Esophagus mucosa (tissue), 1 donor: Measurements from ENCODE around the gene NIPAL1. TPM values are rescaled to one million over a fixed set of nuclear protein-coding genes. Genes with fewer than 3 reads are reported as not detected.

Experiments
- ATAC-seq: fragments of 200-7000 bp; cut with Tn5 transposase; one replicate; pipeline ENCODE4 v1.9.1; 2020
- total RNA-seq: library from RNA; stranded (reverse); gene quantifications from one replicate; pipeline ENCODE4 v1.2.4, GENCODE V29; 2023
- donor health status: DM: yes; HTN: yes; CAD: no.

Gene NIPAL1
- total RNA-seq, 1 donor from 2014 or later: 44.2 TPM

DNA sequence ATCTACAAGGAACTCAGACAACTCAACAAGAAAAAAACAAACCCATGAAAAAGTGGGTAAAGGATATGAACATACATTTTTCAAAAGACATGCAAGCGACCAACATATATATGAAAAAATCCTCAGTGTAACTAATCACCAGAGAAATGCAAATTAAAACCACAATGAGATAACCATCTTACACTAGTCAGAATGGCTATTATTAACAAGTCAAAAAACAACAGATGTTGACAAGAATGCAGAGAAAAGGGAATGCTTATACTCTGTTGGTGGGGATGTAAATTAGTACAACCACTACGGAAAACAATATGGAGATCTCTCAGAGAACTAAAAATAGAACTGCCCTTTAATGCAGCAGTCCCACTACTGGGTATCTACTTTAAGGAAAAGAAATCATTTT is 12.1 kb downstream of the NIPAL1 start:
- ATAC-seq: no peak

DNA sequence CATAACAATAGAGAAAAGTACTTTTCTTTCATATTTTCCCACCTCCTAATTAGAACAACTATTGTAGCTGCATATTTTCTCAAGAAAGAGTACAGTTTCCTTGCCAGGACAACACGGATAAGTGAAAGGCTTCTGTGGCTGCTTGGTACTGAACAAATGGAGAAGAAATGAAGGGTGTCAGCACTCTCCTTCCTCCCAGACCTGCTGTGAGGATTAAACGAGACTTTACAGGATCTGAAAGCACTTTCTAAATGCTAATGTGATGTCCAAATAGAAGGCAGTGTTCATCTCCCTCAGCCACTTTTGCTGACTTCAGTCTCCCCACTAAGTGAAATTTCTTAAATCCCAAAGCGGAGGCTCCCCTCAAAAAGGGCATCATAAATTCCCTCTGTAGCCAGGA is 13.9 kb downstream of the NIPAL1 start:
- ATAC-seq: no peak

GRCh38 chr4:48031802-48032525 is 15.4 kb downstream of the NIPAL1 start:
- ATAC-seq: no peak

DNA sequence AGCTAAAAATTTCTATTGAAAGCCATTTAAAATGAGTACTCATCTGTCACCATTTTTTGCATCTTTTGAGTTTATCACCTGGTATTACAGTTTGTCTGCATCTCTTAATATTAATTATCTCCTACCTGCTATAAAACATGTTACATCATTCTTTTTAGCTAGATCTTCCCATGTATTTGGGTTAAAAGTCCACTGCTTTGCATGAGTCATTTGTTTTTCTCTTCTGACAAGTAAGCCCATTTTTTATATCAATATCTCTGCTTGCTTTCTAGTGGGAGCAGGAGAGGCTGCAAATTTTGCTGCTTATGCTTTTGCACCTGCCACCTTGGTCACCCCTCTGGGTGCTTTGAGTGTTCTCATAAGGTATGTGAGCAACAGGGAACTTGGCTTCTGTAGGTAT is 16.1 kb downstream of the NIPAL1 start:
- no peak for ATAC-seq

GRCh38 chr4:48033412-48033811 is 16.8 kb downstream of the NIPAL1 start:
- ATAC-seq: no peak

GRCh38 chr4:48033825-48034413 is 17.3 kb downstream of the NIPAL1 start:
- ATAC-seq: peak; percentile 77

DNA sequence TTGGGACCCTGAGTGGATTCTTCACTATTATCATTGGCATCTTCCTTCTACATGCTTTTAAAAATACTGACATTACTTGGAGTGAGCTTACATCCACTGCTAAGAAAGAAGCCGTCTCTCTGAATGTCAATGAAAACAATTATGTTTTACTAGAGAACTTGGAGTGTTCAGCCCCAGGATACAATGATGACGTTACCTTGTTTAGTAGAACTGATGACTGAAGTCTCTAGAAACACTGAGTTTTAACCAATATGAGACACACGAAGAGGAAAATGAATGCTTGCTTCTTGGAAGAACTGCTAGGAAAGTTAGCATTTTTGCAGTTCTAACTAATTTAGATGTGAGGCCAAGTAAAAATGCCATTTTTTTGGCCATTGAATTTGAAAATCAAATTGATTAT is 19.4 kb downstream of the NIPAL1 start:
- no peak for ATAC-seq

GRCh38 chr4:48037117-48037462 is 20.5 kb downstream of the NIPAL1 start:
- ATAC-seq: no peak

- no peak for ATAC-seq
These were observed 22.1 kb downstream of the NIPAL1 start for GRCh38 chr4:48038666-48039065.

GRCh38 chr4:48039561-48039960 is 23.0 kb downstream of the NIPAL1 start:
- ATAC-seq: no peak

DNA sequence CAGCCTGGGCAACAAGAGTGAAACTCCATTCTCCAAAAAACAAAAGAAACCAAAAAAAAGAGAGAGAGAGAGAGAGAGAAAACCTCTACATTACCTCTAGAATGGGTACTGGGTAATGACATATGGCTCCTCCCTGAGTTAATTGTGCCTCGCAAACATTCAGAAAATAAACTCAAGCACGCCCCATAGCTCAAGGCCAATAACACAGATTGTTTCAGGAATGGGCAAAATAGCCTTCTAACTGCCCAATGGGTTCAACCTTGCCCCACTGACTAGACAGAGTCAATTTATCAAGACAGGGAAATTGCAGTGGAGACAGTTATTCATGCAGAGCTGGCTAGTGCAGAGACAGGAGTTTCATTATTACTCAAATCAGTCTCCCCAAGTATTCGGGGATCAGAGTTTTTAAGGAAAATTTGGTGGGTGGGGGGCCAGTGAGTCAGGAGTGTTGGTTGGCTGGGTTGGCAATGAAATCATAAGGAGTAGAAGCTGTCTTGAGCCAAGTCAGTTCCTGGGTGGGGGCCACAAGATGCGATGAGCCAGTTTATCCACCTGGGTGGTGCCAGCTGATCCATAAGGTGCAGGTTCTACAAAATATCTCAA is 25.1 kb downstream of the NIPAL1 start:
- ATAC-seq: no peak

DNA sequence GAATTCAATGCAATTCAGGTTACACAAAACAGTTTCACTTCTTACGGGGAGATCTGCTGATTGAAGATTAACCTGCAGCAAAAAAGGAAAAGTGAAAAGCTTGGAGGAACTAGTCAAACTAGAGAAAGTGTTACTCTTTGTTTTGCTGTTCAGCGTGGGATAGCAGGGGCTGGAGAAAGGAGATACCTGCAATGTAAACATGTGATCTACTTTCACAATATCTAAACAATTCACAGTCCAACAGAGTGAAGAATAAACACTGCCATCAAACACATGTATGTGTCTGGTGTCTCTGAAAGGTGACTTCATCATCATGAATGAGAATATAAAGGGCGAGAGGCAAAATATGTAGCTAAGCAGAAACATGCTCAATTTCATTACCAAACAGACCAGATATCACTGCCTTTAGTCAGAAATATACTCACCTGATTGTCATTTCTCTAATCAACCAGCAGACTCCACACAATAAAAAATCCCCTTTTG is 26.4 kb downstream of the NIPAL1 start:
- ATAC-seq: no peak

DNA sequence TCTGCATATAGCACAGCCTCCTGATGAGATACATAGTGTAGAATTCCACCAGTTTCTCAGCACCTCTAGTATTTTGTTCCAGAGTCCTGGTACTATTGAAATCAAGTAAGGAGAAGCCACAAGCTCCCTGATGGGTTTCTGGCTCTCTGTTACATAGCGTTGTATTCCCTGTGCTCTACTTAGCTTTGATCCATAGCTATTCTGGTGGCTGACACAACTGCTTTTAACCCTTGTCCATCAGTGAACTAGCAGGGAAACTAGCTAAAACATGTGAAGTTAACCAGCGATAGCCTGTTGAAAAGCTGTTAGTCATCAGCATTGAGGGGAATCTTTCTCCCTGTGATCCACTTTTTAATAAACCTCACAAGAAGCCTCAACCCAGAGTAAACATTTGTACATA is 26.9 kb downstream of the NIPAL1 start:
- ATAC-seq: no peak

DNA sequence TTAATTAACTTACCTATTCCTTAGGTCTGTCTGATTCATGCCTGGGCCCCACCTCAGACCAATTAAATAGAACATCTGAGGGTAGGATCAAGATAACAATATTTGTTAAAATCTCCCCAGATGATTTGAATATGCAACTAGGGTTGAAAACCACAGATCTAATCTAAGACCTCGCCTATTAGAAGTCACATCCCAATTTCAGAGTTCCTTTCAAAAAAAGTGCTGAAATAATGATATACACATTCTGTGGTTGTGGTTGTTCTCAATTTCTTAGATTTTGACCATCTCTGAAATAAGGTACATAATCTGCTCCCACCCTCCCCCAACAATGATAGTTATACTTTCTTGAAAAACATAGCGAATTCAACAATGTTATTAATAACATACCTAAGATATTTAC is 27.7 kb downstream of the NIPAL1 start:
- ATAC-seq: no peak

DNA sequence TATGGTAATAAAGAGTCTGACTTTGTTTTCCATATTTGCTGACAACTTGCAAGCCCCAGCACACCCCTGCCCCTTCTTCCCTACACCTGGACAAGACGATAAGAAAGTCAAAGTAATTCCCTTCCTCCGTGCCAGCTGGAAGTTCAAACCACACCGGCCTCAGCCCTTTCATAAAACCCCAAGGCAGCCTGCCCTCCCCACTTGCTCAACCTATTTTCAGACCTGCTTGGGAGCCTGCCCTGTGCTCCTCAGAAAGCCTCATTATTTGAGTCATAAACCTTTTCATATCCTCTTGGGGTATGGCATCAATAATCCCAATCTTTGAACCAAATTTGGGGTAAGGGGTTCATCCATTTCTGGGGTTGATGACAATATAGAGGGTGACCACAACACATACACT is 29.5 kb downstream of the NIPAL1 start:
- ATAC-seq: no peak

- peak; percentile 56 for ATAC-seq
These were observed 30.9 kb downstream of the NIPAL1 start for GRCh38 chr4:48047421-48047844.

- peak; percentile 61 for ATAC-seq
These were observed 31.3 kb downstream of the NIPAL1 start for GRCh38 chr4:48047896-48048295.

DNA sequence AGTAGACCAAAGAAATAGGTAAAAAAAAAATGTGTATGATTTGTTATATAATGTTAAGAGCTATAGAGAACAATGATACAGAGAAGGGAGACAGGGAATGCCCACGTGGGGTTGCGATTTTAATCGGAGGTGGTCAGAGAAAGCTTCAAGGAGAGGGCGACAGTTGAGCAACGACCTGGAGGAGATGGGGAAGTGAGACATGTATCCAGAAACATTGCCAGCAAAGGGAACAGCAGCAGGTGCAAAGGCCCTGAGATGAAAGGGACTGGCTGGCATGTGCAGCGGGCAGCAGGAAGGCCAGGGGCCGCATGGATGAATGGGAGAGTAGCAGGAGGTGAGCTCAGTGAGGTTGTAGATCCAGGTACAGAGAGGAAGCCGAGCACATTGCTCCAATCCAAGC is 32.9 kb downstream of the NIPAL1 start:
- ATAC-seq: no peak

DNA sequence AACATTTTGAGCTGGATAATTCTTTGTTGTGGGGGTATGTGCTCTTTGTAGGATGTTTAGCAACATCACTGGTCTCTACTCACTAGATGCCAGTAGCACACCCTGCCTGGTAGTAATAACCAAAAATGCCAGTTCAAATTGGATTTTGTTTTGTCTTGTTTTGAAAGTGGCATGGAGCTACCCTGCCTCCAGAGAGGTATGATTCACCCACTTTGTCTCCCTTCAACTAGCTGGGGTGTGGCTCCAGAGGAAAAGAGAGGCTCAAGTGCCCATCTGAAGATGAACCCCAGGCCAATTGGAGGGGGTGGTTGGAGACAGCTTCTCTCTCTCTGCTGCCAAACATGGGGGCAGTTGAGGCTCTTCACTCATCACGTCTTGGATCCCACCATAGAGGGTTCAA is 34.5 kb downstream of the NIPAL1 start:
- peak; percentile 35 for ATAC-seq

- no peak for ATAC-seq
These were observed 42.3 kb downstream of the NIPAL1 start for GRCh38 chr4:48058617-48059530.

DNA sequence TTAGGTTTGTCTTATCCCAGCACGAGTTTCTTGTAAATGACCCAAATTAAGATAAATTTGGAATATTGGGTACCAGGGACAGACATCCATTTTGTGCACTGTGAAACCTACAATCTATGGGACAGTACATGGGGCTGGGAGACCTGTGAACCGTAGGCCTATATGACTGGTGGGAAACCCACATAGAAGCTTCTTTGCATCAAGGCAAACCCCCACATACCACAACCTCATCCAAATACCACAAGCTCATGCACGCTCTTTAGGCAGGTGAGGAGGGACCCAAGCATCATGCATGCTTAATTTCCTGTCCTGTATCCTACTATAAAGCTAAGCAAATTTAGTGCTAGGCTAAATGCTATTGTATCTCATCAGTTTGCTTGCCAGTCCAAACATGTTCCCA is 47.8 kb downstream of the NIPAL1 start:
- ATAC-seq: no peak

GRCh38 chr4:48065587-48066052 is 49.0 kb downstream of the NIPAL1 start:
- ATAC-seq: no peak

- ATAC-seq: no peak
These were observed 51.0 kb downstream of the NIPAL1 start for GRCh38 chr4:48067536-48067935.
